Fibroblast of skin of left biceps (primary cell): ENCODE measurements around the gene PDIA2.

Experiments used
- DNase-seq, 2 experiments: peaks; one replicate each; pipeline ENCODE4 v3.0.0-alpha.2; 2013; ENCODE audit warnings: low read depth in 2 of 2

The PDIA2 gene

GRCh38 chr16:297832-298231 is 14.9 kb downstream of the PDIA2 start:
- DNase-seq = no peak

- no peak for DNase-seq
Observed at GRCh38 chr16:301235-301634, 18.3 kb downstream of the PDIA2 start.

GRCh38 chr16:301950-302349 is 19.0 kb downstream of the PDIA2 start:
- no peak for DNase-seq

GRCh38 chr16:303760-304505 is 21.0 kb downstream of the PDIA2 start:
- no peak for DNase-seq

- DNase-seq = no peak
Observed at GRCh38 chr16:305916-306626, 23.1 kb downstream of the PDIA2 start.

- DNase-seq = no peak
Observed at GRCh38 chr16:306911-307370, 24.0 kb downstream of the PDIA2 start.

GRCh38 chr16:307691-308312 is 24.8 kb downstream of the PDIA2 start:
- no peak for DNase-seq

- DNase-seq = no peak
Observed at GRCh38 chr16:309476-309875, 26.5 kb downstream of the PDIA2 start.

GRCh38 chr16:311725-312124 is 28.8 kb downstream of the PDIA2 start:
- DNase-seq = no peak

- no peak for DNase-seq
Observed at GRCh38 chr16:314351-314750, 31.4 kb downstream of the PDIA2 start.

GRCh38 chr16:314795-315299 is 31.9 kb downstream of the PDIA2 start:
- DNase-seq = no peak

- no peak for DNase-seq
Observed at GRCh38 chr16:316741-317464, 33.9 kb downstream of the PDIA2 start.

- DNase-seq = no peak
Observed at GRCh38 chr16:317583-317982, 34.6 kb downstream of the PDIA2 start.

GRCh38 chr16:318628-319027 is 35.7 kb downstream of the PDIA2 start:
- no peak for DNase-seq

- DNase-seq = no peak
Observed at GRCh38 chr16:320206-320605, 37.2 kb downstream of the PDIA2 start.

- DNase-seq = no peak
Observed at GRCh38 chr16:321532-321931, 38.6 kb downstream of the PDIA2 start.

GRCh38 chr16:322476-323143 is 39.6 kb downstream of the PDIA2 start:
- no peak for DNase-seq

- no peak for DNase-seq
Observed at GRCh38 chr16:324201-324450, 41.2 kb downstream of the PDIA2 start.

GRCh38 chr16:324451-325334 is 41.7 kb downstream of the PDIA2 start:
- DNase-seq = no peak

- DNase-seq = no peak
Observed at GRCh38 chr16:325375-326145, 42.6 kb downstream of the PDIA2 start.
